GM11168 (cell line): ENCODE results near the gene ZNF598.
"Not testable (repeated sequence)": the region's sequence is repeated elsewhere in the genome, so short reads cannot be mapped to it uniquely, and the experiment has no call there.

Experiments used
- in situ Hi-C: fragments of 300-500 bp; cut with MboI; formaldehyde crosslinking; loops from one replicate; pipeline ENCODE4 v1.12.0; 2022; ENCODE audit warnings: low sequenced_read_pairs; ENCODE audit not compliant: unreplicated experiment

Gene ZNF598

GRCh38 chr16:2040787-2041522 lies 31.3 kb upstream of the ZNF598 start:
- in situ Hi-C loops = no loop called here

- in situ Hi-C loops = no loop called here
Observed at GRCh38 chr16:2040041-2040786, 30.6 kb upstream of the ZNF598 start.

- in situ Hi-C loops = no loop called here
Observed at GRCh38 chr16:2039274-2040031, 29.8 kb upstream of the ZNF598 start.

- in situ Hi-C loops = no loop called here
Observed at GRCh38 chr16:2038382-2039231, 29.0 kb upstream of the ZNF598 start.

DNA sequence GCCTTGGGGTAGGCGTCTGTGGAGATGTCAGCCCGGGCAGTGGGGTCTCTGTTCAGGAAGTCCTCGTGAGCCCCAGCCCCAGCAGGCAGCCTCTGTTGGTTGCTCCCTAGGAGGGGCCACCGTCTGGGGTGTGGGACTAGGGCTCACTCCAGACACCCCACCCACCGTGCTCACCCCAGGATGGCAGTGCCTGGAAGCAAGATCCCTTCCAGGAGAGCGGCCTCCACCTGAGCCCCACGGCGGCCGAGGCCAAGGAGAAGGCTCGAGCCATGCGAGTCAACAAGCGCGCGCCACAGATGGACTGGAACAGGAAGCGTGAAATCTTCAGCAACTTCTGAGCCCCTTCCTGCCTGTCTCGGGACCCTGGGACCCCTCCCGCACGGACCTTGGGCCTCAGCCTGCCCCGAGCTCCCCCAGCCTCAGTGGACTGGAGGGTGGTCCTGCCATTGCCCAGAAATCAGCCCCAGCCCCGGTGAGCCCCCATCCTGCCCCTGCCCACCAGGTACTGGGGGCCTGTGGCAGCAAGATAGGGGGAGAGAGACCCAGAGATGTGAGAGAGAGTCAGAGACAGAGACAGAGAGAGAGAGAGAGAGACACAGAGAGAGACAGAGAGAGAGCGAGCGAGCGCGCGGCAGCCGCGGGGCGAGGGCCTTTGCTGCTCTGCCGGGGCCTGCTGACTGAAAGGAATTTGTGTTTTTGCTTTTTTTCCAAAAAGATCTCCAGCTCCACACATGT lies 28.2 kb upstream of the ZNF598 start:
- in situ Hi-C loops = no loop called here

DNA sequence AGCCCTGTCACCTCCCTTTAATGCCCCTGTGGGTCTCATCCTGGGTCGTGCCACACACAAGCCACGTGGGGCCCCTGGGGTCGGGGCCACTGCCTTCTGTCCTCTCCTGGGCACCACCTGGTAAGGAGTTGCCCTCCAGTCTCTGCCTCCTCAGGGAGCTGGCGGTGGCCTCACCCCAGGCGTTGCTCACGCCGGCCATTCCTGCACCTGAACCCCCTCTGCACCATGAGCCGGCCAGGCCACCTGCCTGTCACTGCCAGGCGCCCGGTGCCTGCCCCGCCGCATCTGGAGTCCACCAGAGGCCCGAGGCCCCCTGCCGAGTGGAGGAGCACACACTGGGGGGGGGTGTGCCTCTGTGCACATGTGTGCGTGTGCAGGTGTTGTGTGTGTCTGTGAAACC lies 27.5 kb upstream of the ZNF598 start:
- in situ Hi-C loops = no loop called here

- in situ Hi-C loops = no loop called here
Observed at GRCh38 chr16:2036200-2036966, 26.8 kb upstream of the ZNF598 start.

DNA sequence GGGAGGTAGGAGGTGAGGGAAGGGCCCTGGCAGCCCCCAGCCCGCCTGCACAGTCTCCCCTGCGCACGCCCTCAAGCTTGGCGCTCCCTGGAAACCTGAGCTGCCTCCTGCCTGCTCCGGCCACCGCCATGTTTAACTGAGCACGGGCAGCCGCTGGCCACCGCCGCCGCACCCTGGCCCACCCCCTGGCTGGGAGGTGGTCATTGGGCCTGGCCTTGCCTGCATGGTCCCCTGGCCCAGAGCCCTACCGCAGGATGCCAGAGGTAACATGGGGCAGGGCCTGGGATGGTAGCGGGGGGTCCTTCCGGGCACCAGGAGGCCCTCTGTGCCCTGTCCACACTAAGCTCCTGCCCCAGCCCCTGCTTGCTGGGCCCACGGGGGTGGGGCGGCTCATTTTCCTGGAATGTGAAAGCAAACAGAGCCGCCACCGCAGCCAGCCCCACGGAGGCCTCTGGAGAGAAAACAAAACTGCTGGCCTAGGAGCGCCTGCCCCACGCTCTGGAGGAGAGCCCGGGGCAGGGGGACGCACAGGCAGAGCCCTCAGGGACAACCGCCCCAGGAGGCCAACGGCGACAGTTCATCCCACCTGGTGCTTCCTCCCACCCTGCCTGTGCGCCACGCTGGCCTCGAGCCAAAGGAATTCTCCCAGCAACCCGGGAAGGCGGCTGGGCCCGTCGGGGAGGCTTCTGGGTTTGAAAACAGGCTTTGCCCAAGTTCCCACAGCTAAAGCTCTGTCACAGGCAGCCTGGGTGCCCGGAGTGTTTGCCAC lies 26.0 kb upstream of the ZNF598 start:
- in situ Hi-C loops = no loop called here

GRCh38 chr16:2034696-2035430 lies 25.2 kb upstream of the ZNF598 start:
- in situ Hi-C loops = no loop called here

- in situ Hi-C loops = not testable (repeated sequence)
Observed at GRCh38 chr16:2033909-2034695, 24.5 kb upstream of the ZNF598 start.

DNA sequence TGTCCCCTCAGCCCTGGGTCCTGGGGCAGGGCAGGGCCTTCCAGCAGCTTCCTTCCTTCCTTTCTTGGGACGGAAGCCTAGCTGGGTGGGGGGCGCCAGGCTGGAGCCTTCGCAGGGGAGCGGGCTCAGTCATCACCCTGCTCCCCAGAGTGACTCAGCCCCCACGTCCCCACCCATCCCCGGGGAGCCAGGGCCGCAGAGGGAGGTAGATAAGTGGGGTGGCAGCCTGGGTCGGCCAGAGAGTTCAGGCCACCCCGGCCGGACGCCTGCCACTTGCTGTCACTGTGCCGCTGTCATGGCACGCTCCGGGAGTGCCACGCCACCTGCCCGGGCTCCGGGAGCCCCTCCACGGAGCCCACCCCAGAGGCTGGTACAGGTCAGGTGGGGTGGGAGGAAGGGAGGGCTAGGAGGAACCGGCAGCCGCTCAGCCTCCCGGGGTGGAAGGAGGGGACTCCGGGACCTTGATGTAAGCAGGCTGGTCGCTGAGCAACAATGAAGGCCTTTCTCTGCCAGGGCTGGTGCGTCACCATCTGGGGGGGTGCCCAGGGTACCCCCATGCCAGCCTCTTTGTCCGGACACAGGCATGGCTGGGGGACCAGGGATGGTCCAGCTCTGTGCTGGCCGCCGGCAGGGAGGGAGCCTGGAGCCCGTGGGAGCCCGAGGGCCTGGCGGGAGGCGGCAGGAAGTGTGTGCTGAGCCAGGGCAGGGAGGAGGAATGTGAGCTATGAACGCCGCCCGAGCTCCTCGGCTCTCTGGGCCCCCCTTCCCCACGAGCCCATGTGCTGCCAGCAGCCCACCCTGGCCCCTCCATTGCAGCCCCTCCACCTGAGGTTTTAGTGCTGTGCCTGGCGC lies 23.7 kb upstream of the ZNF598 start:
- in situ Hi-C loops = no loop called here

DNA sequence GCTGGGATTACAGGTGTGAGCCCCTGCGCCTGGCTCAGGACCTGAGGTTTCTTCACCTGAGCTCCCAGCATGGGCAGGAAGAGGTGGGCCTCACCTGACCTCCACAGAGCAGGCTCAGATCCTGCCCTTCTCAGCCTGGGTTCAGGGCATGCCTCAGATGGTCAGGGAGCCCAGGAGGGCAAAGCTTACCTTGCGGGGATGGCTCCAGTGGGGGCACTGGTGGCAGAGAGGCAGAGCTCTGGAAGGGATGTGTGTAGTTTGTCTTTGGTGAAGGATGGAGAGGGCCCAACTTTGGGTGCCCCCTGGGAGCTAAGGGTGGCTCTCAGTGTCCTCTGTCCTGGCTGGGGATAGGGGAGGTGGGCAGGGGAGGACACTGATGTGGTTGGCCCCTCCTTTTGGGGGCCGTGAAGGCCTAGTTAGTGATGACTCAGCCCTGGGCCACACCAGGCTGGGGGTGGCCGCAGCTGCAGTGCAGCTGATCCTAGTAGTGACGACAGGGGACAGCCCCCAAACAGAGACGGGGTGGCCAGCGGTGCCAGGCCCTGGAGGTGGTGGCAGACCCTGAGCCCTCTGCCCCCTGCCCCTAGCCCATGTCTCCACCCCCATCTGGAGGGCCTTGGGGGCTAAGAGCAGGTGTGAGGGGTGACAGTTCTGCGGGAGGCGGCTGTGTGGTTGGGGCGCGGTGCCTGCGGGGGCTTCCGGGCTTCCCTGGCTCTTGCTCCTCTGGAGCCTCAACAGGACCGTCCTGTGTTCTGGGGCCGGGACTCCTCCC lies 22.9 kb upstream of the ZNF598 start:
- in situ Hi-C loops = no loop called here

- in situ Hi-C loops = no loop called here
Observed at GRCh38 chr16:2031081-2031577, 21.5 kb upstream of the ZNF598 start.

GRCh38 chr16:2030036-2030435 lies 20.4 kb upstream of the ZNF598 start:
- in situ Hi-C loops = no loop called here

DNA sequence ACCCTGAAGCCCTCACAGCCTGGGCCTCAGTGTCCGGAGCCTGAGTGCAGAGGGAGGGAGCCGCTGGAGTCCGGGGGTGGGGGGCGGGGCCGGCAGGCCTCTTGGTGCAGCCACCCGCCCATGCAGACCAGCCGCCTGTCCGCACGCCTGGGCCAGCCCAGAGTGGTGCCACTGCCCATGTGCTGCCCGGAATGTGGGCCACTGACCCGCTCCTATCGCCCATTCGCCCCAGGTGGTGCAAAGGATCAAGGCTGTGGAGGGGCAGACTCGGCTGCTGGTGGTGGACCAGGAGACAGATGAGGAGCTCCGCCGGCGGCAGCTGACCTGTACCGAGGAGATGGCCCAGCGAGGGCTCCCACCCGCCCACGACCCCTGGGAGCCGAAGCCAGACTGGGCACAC lies 19.7 kb upstream of the ZNF598 start:
- in situ Hi-C loops = no loop called here
